Measurements from ENCODE around the gene CHD5. TPM values are rescaled to one million over a fixed set of nuclear protein-coding genes. Genes with fewer than 3 reads are reported as not detected.

CHD5 gene
- polyA plus RNA-seq, 4 donors = 0.21 to 0.43 (median 0.35) TPM

DNA sequence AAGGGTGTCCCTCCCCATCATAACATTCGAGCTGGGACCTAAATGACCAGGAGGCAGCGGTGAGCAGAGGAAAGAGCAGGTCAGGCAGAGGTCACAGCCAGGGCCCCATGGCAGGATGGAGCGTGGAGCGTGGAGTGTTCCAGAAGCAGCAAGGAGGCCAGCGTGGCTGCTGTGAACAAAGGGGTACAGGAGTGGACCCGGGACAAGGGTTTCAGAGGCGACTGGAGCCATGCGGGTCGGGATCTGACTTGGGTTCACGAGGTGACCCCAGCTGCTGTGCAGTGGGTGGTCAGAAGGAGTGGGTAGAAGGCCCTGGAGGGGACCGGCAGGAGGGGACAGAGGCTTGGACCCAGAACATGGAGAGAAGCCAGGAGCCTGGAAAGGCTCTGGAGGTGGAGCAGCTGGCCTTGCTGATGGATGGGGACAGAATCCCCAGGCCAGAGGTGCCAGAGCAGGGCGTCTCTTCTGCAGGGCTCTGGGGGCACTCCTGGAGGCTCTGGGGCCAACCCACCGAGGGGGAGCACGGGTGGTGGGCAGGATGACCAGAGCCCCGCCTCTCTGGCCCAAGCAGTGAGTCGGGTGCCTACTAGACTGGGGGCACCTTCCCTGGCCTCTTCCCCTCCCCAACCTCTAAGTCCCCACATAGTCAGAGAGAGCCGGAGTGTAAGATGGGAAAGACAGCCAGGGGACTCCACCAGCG is 2.3 kb downstream of the CHD5 start:
- DNase-seq (ENCODE audit: low read depth in 4 of 4, low spot score in 3 of 4) = no peak

- no peak for DNase-seq (ENCODE audit: low read depth in 4 of 4, low spot score in 3 of 4)
These were observed 3.3 kb downstream of the CHD5 start for GRCh38 chr1:6176779-6177178.

GRCh38 chr1:6175411-6175828 is 4.7 kb downstream of the CHD5 start:
- DNase-seq (ENCODE audit: low read depth in 4 of 4, low spot score in 3 of 4) = no peak

- no peak for DNase-seq (ENCODE audit: low read depth in 4 of 4, low spot score in 3 of 4)
These were observed 5.3 kb downstream of the CHD5 start for GRCh38 chr1:6174621-6175410.

- DNase-seq (ENCODE audit: low read depth in 4 of 4, low spot score in 3 of 4) = no peak
These were observed 7.6 kb downstream of the CHD5 start for GRCh38 chr1:6172549-6172948.

GRCh38 chr1:6171548-6172124 is 8.5 kb downstream of the CHD5 start:
- no peak for DNase-seq (ENCODE audit: low read depth in 4 of 4, low spot score in 3 of 4)

GRCh38 chr1:6170742-6171201 is 9.3 kb downstream of the CHD5 start:
- DNase-seq (ENCODE audit: low read depth in 4 of 4, low spot score in 3 of 4) = no peak

- no peak for DNase-seq (ENCODE audit: low read depth in 4 of 4, low spot score in 3 of 4)
These were observed 9.9 kb downstream of the CHD5 start for GRCh38 chr1:6170116-6170741.

- no peak for DNase-seq (ENCODE audit: low read depth in 4 of 4, low spot score in 3 of 4)
These were observed 11.1 kb downstream of the CHD5 start for GRCh38 chr1:6168947-6169586.

DNA sequence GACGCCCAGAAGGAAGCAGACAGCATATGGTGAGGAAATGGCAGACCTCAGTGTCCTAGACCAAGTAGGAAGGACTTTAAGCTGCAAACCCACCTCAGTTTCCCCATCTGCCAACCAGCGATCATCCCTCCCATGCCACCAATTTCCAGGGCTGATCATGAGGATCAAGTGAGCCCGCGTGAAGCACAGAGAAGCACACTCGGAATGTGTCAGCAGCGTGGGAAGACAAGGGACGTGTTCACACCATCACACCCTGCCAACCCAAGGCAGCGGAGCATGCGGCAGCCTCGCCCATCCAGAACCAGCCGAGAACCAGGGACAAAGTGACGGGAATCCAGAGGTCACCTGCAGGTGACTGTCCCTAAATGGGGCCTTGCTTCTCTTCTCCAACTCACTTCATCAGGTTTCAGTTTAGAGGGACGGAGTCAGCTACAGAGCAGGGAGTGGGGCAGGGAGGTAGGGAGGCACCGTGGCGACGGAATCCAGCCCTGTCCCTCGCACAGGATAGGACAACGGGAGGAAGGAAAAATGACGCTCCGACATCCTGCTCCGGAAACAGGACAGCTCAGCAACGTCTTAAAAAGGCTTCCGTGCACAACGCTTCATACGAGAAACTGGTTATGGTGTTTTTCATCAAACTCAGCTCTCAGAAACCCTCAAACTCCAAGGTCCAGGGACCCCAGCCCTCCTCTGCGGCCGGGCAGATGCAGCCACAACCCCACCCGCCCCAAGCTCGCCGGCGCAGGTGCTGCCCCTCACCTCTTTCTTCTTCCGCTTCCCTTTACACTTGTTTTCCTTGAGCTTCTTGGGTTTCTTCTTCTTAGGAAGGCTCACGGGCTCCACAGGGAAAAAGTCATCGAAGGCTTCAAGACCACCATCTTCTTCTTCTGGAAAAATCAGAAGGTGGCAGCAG is 12.5 kb downstream of the CHD5 start:
- DNase-seq (ENCODE audit: low read depth in 4 of 4, low spot score in 3 of 4) = no peak

GRCh38 chr1:6166655-6167390 is 13.3 kb downstream of the CHD5 start:
- no peak for DNase-seq (ENCODE audit: low read depth in 4 of 4, low spot score in 3 of 4)

DNA sequence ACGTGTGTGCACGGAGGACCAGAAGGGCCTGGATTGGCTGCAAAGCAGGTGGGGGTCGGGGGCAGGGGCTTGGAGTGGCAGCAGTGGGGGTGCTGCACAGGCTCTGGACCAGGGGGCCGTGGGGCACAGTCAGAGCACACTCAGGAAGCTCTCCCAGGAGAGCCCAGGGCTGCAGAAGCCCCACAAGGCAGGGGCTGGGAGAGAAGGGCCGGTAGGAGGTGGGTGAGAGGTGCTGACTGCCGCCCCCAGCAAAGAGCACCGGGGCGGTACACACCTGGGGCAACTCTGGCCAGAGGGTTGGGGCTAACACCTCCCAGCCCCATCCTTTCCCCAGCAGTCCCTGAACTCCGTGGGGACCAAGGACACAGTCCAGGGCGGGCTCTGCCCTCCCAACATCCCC is 13.9 kb downstream of the CHD5 start:
- no peak for DNase-seq (ENCODE audit: low read depth in 4 of 4, low spot score in 3 of 4)

GRCh38 chr1:6165441-6165985 is 14.6 kb downstream of the CHD5 start:
- no peak for DNase-seq (ENCODE audit: low read depth in 4 of 4, low spot score in 3 of 4)

- no peak for DNase-seq (ENCODE audit: low read depth in 4 of 4, low spot score in 3 of 4)
These were observed 15.1 kb downstream of the CHD5 start for GRCh38 chr1:6165027-6165426.

DNA sequence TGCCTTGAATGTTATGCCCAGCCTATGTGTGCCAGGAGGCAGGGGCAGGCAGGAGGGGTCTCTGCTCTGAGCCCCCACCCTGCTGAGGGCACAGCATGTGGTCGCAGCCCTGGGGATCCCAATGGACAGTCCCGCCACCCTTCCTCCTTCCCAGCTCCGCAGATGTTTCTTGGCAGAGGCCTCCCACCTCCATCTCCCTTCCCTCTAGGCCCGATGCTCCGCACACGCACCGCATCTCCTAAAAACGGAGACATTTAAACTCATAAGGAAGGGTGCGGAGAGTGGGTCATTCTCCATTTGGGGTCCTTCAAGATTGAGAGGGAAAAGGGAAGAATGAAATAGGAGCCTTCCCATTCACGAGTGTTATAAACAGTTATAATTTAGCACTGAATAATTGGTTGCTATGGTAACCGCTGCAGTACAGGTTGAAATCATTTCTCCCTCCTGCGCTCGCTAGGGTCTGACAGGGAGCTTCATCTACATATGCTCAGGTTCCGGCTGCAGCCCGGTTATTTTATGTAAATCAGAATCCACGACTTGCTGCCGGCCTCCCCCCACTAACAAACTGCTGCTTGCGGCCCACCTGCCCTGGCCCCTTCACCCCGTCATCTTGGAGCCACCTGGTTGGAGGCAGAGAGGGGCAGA is 16.0 kb downstream of the CHD5 start:
- DNase-seq (ENCODE audit: low read depth in 4 of 4, low spot score in 3 of 4) = no peak

DNA sequence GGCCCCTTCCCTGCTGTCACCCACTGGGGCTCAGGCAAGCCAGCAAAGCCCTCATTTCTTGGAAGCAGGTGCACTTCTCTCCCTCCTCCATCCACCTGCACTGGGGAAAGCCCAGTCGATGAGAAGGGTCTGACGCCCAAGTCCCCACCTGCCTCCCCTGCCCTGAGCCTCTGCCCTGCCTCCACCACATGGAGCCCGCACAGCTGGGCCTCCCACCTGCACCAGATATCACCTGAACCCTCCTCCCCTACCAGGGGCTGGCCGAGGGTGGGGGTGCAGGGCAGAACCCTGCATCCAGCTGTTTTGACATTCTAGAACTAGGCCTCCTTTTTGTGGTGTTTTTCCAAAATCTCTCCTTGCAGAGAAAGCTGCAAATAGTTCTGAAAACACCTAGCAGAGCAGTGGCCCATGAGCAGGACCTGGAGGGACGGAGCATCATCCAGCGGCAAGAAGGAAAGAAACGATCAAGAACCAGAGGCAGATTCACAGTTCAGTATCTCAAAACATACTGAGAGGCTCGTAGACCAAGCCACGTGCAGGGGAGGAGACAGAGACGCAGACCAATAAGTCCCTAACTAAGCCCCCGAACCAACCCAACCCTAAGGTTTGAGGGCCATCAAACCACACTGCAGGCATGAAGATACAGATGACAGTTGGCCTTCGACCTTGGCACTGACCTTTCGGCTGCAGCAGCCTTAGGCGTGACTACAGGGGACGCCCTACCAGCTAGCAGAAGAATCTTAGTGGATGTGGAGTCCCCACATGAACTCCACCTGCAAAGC is 16.7 kb downstream of the CHD5 start:
- DNase-seq (ENCODE audit: low read depth in 4 of 4, low spot score in 3 of 4) = no peak

- DNase-seq (ENCODE audit: low read depth in 4 of 4, low spot score in 3 of 4) = no peak
These were observed 17.3 kb downstream of the CHD5 start for GRCh38 chr1:6162773-6163172.

Measured in right renal pelvis (tissue), 4 donors.